IMR-90 (cell line): ENCODE measurements around the gene RAB3IL1. TPM values are rescaled to one million over a fixed set of nuclear protein-coding genes. Genes with fewer than 3 reads are reported as not detected.

Source experiments
- ATAC-seq: fragments of 200-7000 bp; cut with Tn5 transposase; 2 replicates; pipeline ENCODE4 v1.9.1; 2020; ENCODE audit warnings: low read depth, mild to moderate bottlenecking, moderate library complexity
- BruUV-seq: library from RNA; stranded (reverse); fragments of 400-500 nt; replicated peaks from 2 replicates; lab custom pipeline; 2021; lab: Mats Ljungman, UMichigan
- CTCF ChIA-PET: fragments of 300-600 bp; formaldehyde crosslinking; extraction: SDS; loops from one replicate; lab custom pipeline; 2021; ENCODE audit warnings: antibody characterized with exemption; lab: Yijun Ruan, JAX
- POLR2A ChIA-PET: fragments of 300-600 bp; sonication (Branson Sonifier 250); formaldehyde crosslinking; loops from one replicate; lab custom pipeline; 2022; ENCODE audit warnings: antibody characterized with exemption; ENCODE audit not compliant: unreplicated experiment; lab: Charles Lee
- DNase-seq: peaks from one replicate; pipeline ENCODE4 v3.0.0; 2013
- H2AFZ ChIP-seq: replicated peaks from 2 replicates; pipeline ENCODE3; 2013; ENCODE audit warnings: low read length, mild to moderate bottlenecking; ENCODE audit not compliant: poor library complexity
- H2AK5ac ChIP-seq: 2 replicates; pipeline ENCODE4 v1.6.1; 2013; ENCODE audit warnings: low read depth, low read length, inconsistent platforms
- H2AK9ac ChIP-seq: replicated peaks from 2 replicates; pipeline ENCODE3; 2013; ENCODE audit warnings: mild to moderate bottlenecking, low read depth, low read length, moderate library complexity; ENCODE audit not compliant: poor library complexity
- H2BK120ac ChIP-seq: 2 replicates; pipeline ENCODE4 v1.6.1; 2013; ENCODE audit warnings: low read depth, low read length, inconsistent platforms
- H2BK15ac ChIP-seq: 3 replicates; pipeline ENCODE4 v1.6.1; 2013; ENCODE audit warnings: low read depth, low read length, inconsistent platforms
- H2BK20ac ChIP-seq: 2 replicates; pipeline ENCODE4 v1.6.1; 2013; ENCODE audit warnings: low read depth, mild to moderate bottlenecking, inconsistent platforms, low read length, moderate library complexity
- H2BK5ac ChIP-seq: 2 replicates; pipeline ENCODE4 v1.6.1; 2013; ENCODE audit warnings: mild to moderate bottlenecking, low read depth, low read length, inconsistent platforms; ENCODE audit not compliant: poor library complexity, severe bottlenecking
- H3K14ac ChIP-seq: replicated peaks from 2 replicates; pipeline ENCODE4 v1.6.1; 2013; ENCODE audit warnings: low read depth, low read length, inconsistent platforms
- H3K18ac ChIP-seq: 2 replicates; pipeline ENCODE4 v1.6.1; 2013; ENCODE audit warnings: low read depth, low read length, control low read depth
- H3K23ac ChIP-seq: 2 replicates; pipeline ENCODE4 v1.6.1; 2013; ENCODE audit warnings: low read depth, low read length, inconsistent platforms
- H3K27ac ChIP-seq: 2 replicates; pipeline ENCODE4 v1.5.1; 2013; ENCODE audit warnings: mild to moderate bottlenecking, control low read depth, low read length; ENCODE audit not compliant: insufficient read depth
- H3K27me3 ChIP-seq: 2 replicates; pipeline ENCODE4 v1.6.1; 2013; ENCODE audit warnings: low read length; ENCODE audit not compliant: control insufficient read depth, insufficient read depth
- H3K36me3 ChIP-seq: 2 replicates; pipeline ENCODE4 v1.6.1; 2013; ENCODE audit warnings: low read length, mixed read lengths; ENCODE audit not compliant: control insufficient read depth, insufficient read depth
- H3K4ac ChIP-seq: 2 replicates; pipeline ENCODE4 v1.6.1; 2013; ENCODE audit warnings: low read depth, low read length, inconsistent platforms
- H3K4me1 ChIP-seq: 2 replicates; pipeline ENCODE4 v1.6.1; 2013; ENCODE audit warnings: low read length, mixed read lengths; ENCODE audit not compliant: control insufficient read depth, insufficient read depth
- H3K4me2 ChIP-seq: 2 replicates; pipeline ENCODE4 v1.6.1; 2013; ENCODE audit warnings: low read depth, mild to moderate bottlenecking, control low read depth, low read length, moderate library complexity
- H3K4me3 ChIP-seq: 2 replicates; pipeline ENCODE4 v1.5.1; 2013; ENCODE audit warnings: low read depth, mild to moderate bottlenecking, control low read depth, low read length, moderate library complexity; ENCODE audit not compliant: insufficient read depth
- H3K56ac ChIP-seq: 2 replicates; pipeline ENCODE4 v1.6.1; 2013; ENCODE audit warnings: low read length, inconsistent platforms; ENCODE audit not compliant: insufficient read depth; ENCODE audit errors: extremely low read depth
- H3K79me1 ChIP-seq, 2 experiments: 2 replicates each; pipeline ENCODE4 v1.6.1; 2013; ENCODE audit warnings: low read length in 2 of 2, inconsistent platforms in 1 of 2, low read depth in 1 of 2
- H3K9ac ChIP-seq: 2 replicates; pipeline ENCODE4 v1.6.1; 2013; ENCODE audit warnings: low read depth, low read length, control low read depth
- H3K9me1 ChIP-seq: 2 replicates; pipeline ENCODE4 v1.6.1; 2013; ENCODE audit warnings: low read length, inconsistent platforms; ENCODE audit not compliant: insufficient read depth
- H3K9me3 ChIP-seq: 2 replicates; pipeline ENCODE4 v1.6.1; 2013; ENCODE audit warnings: low read length; ENCODE audit not compliant: control insufficient read depth, insufficient read depth
- H4K20me1 ChIP-seq: 2 replicates; pipeline ENCODE4 v1.6.1; 2013; ENCODE audit warnings: low read length, inconsistent platforms; ENCODE audit not compliant: insufficient read depth
- H4K5ac ChIP-seq: 2 replicates; pipeline ENCODE4 v1.6.1; 2013; ENCODE audit warnings: mild to moderate bottlenecking, low read depth, low read length, control low read depth
- H4K8ac ChIP-seq, 2 experiments: 2 replicates each; pipeline ENCODE4 v1.6.1; 2013; ENCODE audit warnings: low read depth in 2 of 2, low read length in 2 of 2, control low read depth in 1 of 2, inconsistent platforms in 1 of 2
- H4K91ac ChIP-seq: 2 replicates; pipeline ENCODE4 v1.6.1; 2013; ENCODE audit warnings: low read depth, low read length, inconsistent platforms; ENCODE audit not compliant: insufficient read depth
- SMC3 ChIP-seq: fragments of 150-350 bp; IDR thresholded peaks from 2 replicates; pipeline ENCODE4 v1.6.1; 2016; ENCODE audit warnings: low read depth, mild to moderate bottlenecking, antibody characterized with exemption, low read length, moderate library complexity
- WGBS, 2 experiments: methylation state at CpG; one replicate each; pipeline versions ENCODE4 v1.1.5 to v1.1.7; 2013; ENCODE audit warnings: missing lambda C conversion rate in 2 of 2; ENCODE audit not compliant: insufficient read length in 1 of 2; ENCODE audit errors: extremely low coverage in 2 of 2; 5-methylcytosine and 5-hydroxymethylcytosine counted together
- dilution Hi-C: fragments of 300-500 bp; cut with HindIII; formaldehyde crosslinking; loops from one replicate; pipeline ENCODE4 v1.14.3; 2018; ENCODE audit warnings: low sequenced_read_pairs; ENCODE audit not compliant: unreplicated experiment
- in situ Hi-C: fragments of 300-500 bp; cut with MboI; formaldehyde crosslinking; loops from 3 replicates; pipeline ENCODE4 v1.14.3; 2019; ENCODE audit warnings: low sequenced_read_pairs, inconsistent platforms, mixed read lengths
- intact Hi-C: fragments of 100-400 bp; cut with micrococcal nuclease; formaldehyde crosslinking; loops from 2 replicates; pipeline ENCODE4 v1.10.0; 2022
- polyA plus RNA-seq, 3 experiments: library from polyadenylated mRNA; depleted of rRNA; stranded (reverse); fragments of >200 nt; gene quantifications; 2 replicates each; pipeline ENCODE4 v1.2.3, GENCODE V29; 2012; ENCODE audit warnings: low replicate concordance in 1 of 3
- total RNA-seq: library from RNA; depleted of rRNA; stranded (reverse); fragments of >200 nt; gene quantifications from 2 replicates; pipeline ENCODE4 v1.2.3, GENCODE V29; 2012

The RAB3IL1 gene
- total and polyA plus RNA-seq, 2 of the 4 experiments (the other 2 are of a cell fraction), result 0.72 to 1.9 TPM

DNA sequence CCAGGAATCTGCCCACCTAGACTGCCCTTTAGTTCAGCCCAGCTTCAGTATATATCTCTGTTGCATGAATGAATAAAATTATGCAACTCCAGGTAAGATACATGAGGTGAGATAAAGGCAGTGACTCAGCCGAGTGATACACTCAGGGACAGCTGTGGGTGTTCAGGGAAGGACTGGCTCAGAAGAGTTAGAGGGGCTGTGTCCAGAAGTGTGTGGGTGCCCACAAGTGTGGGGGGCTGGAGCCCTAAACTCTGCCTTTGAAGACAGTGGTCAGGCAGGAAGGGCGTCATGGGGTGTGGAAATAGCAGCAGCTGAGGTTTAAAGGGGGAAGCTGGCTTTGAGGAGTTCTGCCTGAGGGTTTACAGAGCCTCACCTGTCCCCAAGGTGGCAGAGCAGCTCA lies 41.7 kb upstream of the RAB3IL1 start:
- ATAC-seq (no peak), DNase-seq (no peak)
- intact Hi-C loops (no loop called here), dilution Hi-C loops (no loop called here), in situ Hi-C loops (loop anchor here (10.0 kb wide), 1 partner anchor 116 kb away; no protein-coding TSS in a partner anchor)
- H3K18ac ChIP-seq, result no peak overlapping the region
- H3K9ac ChIP-seq, result no peak overlapping the region
- no peak overlapping the region for H2BK20ac ChIP-seq
- peaks cover 30% of the 10 kb centered on the region for H3K9me1 ChIP-seq
- H3K56ac ChIP-seq, result no peak overlapping the region
- 80% methylated on average over 1 of the region's 2 CpGs; no CpG with 5 or more reads in 1 of the 2 experiments for WGBS, 2 experiments
- H3K27ac ChIP-seq, result no peak overlapping the region
- no TSS peak for BruUV-seq
- H3K79me1 ChIP-seq, result peaks cover 0 to 36% of the 10 kb centered on the region in 2 experiments; a peak in 3 of 4 replicates
- H3K27me3 ChIP-seq, result no peaks in the 10 kb centered on the region
- TF ChIP-seq SMC3, result no peak
- no peak overlapping the region for H3K4me3 ChIP-seq
- no peak overlapping the region for H2AK5ac ChIP-seq
- no peak overlapping the region for H4K5ac ChIP-seq
- CTCF ChIA-PET, result interaction anchor here (1.1 kb wide), 1 partner anchor 123 kb away, joined by 6 read pairs; no protein-coding TSS in a partner anchor
- no peak overlapping the region for H2BK15ac ChIP-seq
- no peak overlapping the region for H4K91ac ChIP-seq
- H2AK9ac ChIP-seq, result no peak overlapping the region
- H4K8ac ChIP-seq, result no peak overlapping the region
- no peak overlapping the region for H3K14ac ChIP-seq
- peaks cover 16% of the 10 kb centered on the region for H3K4me1 ChIP-seq
- peaks cover 33% of the 10 kb centered on the region for H3K36me3 ChIP-seq
- H3K4me2 ChIP-seq, result no peak overlapping the region
- H2BK5ac ChIP-seq, result no peak overlapping the region
- H2AFZ ChIP-seq, result no peak overlapping the region
- H2BK120ac ChIP-seq, result no peak overlapping the region
- peaks cover 29% of the 10 kb centered on the region for H4K20me1 ChIP-seq
- no peak overlapping the region for H3K4ac ChIP-seq
- no peaks in the 10 kb centered on the region for H3K9me3 ChIP-seq
- H3K23ac ChIP-seq, result no peak overlapping the region
- POLR2A ChIA-PET, result no interaction called here
